B cell (primary cell): ENCODE measurements around the gene DZANK1.

Experiments
- EZH2 ChIP-seq: IDR thresholded peaks from 2 replicates; pipeline ENCODE4 v1.6.1; 2012; ENCODE audit warnings: borderline replicate concordance, low read depth, mild to moderate bottlenecking, moderate library complexity, low read length; ENCODE audit not compliant: insufficient read depth, poor library complexity, severe bottlenecking
- TF ChIP-seq, protein P1 (sequence below): fragments of 200-600 bp; IDR thresholded peaks from one replicate; pipeline ENCODE4 v1.8.0; 2022; ENCODE audit warnings: antibody characterized with exemption, mild to moderate bottlenecking

DNA sequence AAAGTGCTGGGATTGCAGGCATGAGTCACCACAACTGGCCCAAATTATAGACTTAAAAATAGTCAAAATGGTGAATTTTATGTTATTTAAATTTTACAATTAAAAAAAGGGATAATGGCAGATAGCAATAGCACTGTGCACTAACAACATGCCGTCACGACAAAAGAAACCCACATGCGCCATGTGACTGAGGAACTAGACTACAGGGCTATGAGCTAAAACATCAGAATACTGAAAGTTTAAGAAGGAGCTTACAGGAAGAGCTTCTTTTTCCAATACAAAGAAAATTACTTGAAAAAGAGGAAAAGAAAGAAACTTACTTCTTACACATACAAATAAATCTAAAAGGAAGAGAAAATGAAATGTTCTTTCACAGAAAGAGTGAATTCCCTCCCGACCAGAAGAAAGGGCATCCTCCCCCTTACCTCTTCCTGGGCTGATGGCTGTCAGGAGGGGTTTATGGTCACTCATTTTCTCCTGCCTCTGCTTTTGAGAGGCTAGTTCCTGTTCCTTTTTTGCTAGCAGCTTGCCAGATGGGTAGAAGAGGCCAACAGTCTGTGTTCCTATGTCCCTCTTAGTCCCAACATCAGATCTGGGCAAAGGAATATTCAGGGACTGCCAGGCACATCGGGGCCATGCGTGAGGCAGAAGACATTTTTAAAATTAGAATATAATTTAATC lies 54.5 kb downstream of the DZANK1 start:
- TF ChIP-seq, protein P1, sequence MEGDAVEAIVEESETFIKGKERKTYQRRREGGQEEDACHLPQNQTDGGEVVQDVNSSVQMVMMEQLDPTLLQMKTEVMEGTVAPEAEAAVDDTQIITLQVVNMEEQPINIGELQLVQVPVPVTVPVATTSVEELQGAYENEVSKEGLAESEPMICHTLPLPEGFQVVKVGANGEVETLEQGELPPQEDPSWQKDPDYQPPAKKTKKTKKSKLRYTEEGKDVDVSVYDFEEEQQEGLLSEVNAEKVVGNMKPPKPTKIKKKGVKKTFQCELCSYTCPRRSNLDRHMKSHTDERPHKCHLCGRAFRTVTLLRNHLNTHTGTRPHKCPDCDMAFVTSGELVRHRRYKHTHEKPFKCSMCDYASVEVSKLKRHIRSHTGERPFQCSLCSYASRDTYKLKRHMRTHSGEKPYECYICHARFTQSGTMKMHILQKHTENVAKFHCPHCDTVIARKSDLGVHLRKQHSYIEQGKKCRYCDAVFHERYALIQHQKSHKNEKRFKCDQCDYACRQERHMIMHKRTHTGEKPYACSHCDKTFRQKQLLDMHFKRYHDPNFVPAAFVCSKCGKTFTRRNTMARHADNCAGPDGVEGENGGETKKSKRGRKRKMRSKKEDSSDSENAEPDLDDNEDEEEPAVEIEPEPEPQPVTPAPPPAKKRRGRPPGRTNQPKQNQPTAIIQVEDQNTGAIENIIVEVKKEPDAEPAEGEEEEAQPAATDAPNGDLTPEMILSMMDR: no peak
- TF ChIP-seq EZH2: no peak
